ENCODE data around the gene WDFY2.

- TF ChIP-seq, protein P1, sequence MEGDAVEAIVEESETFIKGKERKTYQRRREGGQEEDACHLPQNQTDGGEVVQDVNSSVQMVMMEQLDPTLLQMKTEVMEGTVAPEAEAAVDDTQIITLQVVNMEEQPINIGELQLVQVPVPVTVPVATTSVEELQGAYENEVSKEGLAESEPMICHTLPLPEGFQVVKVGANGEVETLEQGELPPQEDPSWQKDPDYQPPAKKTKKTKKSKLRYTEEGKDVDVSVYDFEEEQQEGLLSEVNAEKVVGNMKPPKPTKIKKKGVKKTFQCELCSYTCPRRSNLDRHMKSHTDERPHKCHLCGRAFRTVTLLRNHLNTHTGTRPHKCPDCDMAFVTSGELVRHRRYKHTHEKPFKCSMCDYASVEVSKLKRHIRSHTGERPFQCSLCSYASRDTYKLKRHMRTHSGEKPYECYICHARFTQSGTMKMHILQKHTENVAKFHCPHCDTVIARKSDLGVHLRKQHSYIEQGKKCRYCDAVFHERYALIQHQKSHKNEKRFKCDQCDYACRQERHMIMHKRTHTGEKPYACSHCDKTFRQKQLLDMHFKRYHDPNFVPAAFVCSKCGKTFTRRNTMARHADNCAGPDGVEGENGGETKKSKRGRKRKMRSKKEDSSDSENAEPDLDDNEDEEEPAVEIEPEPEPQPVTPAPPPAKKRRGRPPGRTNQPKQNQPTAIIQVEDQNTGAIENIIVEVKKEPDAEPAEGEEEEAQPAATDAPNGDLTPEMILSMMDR (IDR thresholded peaks at IDR 0.05): no peak
- TF ChIP-seq POLR2A (IDR thresholded peaks at IDR 0.05) (no peak), POLR2AphosphoS5 (IDR thresholded peaks at IDR 0.05) (no peak), EP300 (IDR thresholded peaks at IDR 0.05) (no peak)
Measured at GRCh38 chr13:51644654-51645053, 60.4 kb downstream of the WDFY2 start.

Data from upper lobe of left lung (tissue), 4 donors.